ENCODE measurements around the gene MEGF11.
A peak's percentile ranks its signal among the peaks of the same experiment; 100 is the strongest.

Gene MEGF11

GRCh38 chr15:66110864-66111263 is 142.7 kb downstream of the MEGF11 start:
- no peak for DNase-seq

- DNase-seq = no peak
Observed at GRCh38 chr15:66109826-66110225, 143.7 kb downstream of the MEGF11 start.

GRCh38 chr15:66108483-66109265 is 144.9 kb downstream of the MEGF11 start:
- DNase-seq = peak; percentile 97 to 98

DNA sequence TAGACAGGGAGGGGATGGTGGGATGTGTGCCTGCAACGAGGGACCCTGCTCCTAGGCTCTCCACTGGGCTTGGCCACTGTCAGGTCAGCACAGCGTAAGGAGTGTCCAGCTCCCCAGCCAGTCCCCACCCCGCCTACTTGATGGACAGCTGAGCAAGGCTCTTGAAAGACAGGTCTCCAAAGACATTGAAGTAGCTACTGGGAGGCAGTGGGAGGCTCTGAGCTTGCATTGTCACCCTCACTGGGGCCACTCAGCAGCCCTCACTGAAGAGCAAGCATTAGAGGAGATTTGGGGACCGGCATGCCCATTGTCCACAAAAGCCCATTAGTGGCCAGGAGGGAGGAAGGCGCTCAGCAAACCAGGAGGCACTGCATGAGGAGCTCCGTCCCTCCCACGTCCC is 146.5 kb downstream of the MEGF11 start:
- no peak for DNase-seq

- DNase-seq = peak in 1 of 2 experiments; percentile 43
Observed at GRCh38 chr15:66105286-66106265, 148.0 kb downstream of the MEGF11 start.

GRCh38 chr15:66103293-66103590 is 150.3 kb downstream of the MEGF11 start:
- DNase-seq = no peak

- peak in 1 of 2 experiments; percentile 73 for DNase-seq
Observed at GRCh38 chr15:66102563-66103292, 150.8 kb downstream of the MEGF11 start.

- peak; percentile 99 for DNase-seq
Observed at GRCh38 chr15:66101715-66102395, 151.7 kb downstream of the MEGF11 start.

DNA sequence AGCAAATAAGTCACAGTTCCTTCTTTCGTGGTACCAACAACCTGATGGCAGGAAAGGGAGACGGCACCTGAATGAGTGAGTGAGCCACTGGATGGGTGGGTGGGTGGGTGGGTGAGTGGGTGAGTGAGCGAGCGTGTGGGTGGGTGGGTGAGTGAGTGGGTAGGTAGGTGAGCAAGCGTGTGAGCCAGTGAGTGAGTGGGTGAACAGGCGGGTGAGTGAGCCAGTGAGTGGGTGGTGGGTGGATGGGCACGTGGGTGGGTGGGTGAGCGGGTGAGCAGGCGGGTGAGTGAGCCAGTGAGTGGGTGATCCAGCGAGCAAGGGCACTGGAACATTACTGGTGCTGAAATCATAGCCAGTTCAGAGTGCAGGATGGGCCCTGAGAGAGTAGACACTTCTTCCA is 152.8 kb downstream of the MEGF11 start:
- no peak for DNase-seq

DNA sequence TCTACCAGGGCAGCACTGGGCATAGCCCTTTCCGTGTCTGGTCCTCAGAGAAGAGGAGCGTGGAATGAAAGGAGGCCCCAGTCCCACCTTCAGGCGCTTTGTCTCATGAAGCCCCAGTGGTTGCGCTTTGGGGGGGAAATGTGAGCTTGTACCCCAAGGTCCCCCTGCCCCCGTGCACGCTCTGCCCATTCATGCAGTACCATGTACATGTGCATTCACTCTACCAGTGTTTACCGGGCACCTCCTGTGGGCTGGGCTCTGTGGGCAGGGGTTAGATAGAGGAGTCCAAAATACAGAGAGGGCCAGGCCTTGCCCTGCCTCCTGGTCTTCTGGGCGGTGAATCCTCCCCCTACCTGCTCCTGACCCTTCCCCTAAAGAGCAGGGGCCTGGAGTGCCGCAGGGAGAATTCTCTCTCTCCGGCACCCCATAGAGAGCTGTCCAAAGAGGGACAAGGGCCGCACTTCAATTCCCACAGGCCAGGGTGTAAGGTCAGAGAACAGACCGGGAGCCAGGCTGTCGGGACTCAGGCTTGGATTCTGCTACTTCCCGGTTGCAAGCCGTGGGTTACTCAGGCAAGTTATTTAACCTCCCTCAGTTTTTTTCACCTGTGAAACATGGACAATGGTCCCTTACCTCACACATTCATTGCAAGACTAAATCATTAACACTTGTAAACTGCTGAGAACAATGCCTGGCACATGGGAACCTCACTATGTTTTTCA is 153.4 kb downstream of the MEGF11 start:
- DNase-seq = no peak

- no peak for DNase-seq
Observed at GRCh38 chr15:66098022-66098363, 155.6 kb downstream of the MEGF11 start.

DNA sequence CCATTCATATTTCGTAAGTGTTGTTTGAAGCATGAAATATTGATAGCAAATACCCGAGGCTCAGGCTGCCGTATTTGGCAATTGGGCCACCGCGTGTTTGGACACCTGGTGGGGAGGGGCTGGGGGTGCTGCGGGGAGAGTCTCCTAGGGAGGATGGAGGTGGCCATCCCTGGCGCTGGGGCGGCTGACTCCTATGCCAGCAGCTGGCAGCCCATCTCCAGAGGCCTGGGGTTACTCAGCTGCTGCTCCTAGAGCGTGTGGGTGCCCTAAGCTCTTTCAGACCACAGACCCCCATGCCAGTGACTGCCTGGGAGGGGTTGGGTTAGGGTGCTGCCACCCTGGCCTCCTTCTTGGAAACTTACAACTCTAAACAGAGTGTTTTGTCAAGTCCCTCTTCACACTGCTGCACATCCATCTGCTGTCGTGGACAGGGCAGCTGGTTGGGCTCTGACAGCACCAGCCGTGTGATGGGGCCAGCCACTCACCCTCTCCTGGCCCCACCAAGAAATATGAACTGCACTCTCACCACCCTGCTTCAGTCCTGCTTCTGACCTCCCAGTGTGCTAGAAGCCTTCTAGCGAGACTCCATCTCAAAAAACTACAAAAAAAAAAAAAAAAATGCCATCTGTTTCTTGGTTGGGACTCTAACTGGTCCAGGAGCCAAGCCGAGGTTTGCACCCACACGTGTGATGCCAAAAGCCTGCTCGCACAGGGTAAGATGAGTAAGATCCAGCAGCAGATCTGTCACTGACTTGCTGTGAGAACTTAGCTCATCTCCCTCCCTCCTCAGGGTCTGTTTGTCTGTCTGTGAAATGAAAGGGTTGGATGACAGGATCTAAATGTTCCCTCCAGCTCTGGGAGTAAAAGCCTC is 156.2 kb downstream of the MEGF11 start:
- peak in 1 of 2 experiments; percentile 57 for DNase-seq

GRCh38 chr15:66096688-66097058 is 156.9 kb downstream of the MEGF11 start:
- peak; percentile 34 to 59 for DNase-seq

- DNase-seq = peak; percentile 92 to 93
Observed at GRCh38 chr15:66095871-66096687, 157.5 kb downstream of the MEGF11 start.

- DNase-seq = peak; percentile 97
Observed at GRCh38 chr15:66094331-66094730, 159.2 kb downstream of the MEGF11 start.

GRCh38 chr15:66092053-66093016 is 161.2 kb downstream of the MEGF11 start:
- no peak for DNase-seq

DNA sequence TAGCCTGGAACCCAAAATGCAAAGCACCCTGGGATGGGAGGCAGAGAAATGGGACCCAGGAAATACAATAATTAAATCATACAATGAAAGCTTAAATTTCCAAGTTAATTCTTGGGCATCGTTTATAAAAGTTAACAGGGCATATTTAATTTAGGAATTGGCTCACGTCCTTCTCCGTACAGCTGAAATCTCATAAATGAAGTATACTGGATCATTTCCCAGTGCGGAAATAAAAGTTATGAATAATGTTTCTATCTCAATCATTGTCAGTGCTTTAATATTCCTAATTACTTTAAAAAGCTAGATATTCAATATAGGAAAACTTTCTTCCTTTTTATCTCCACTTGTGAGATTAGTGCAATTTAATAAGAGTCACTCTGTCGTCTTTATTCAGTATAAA is 164.0 kb downstream of the MEGF11 start:
- DNase-seq = no peak

- DNase-seq = no peak
Observed at GRCh38 chr15:66089049-66089448, 164.5 kb downstream of the MEGF11 start.

DNA sequence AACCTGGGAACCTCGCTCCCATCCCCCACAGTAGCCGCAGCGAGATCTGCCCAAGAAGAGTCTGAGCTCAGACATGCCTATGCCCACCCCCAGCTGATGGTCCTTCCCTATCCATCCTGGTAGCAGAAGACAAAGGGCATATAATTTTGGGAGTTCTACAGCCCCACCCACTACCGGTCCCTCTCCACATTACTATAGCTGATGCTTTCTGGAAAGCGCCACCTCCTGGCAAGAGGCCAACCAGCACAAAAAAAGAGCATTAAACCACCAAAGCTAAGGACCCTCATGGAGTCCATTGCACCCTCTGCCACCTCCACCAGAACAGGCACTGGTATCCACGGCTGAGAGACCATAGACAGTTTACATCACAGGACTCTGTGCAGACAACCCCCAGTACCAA is 168.4 kb downstream of the MEGF11 start:
- DNase-seq = peak in 1 of 2 experiments; percentile 10

Data from NCI-H524 (cell line).